GM20431 (cell line): ENCODE results near the gene C10orf71.

Experiments
- in situ Hi-C: fragments of 300-500 bp; cut with MseI, MboI; formaldehyde crosslinking; loops from one replicate; pipeline ENCODE4 v1.15.0; 2020; ENCODE audit warnings: low sequenced_read_pairs; ENCODE audit not compliant: unreplicated experiment

Gene C10orf71

GRCh38 chr10:49328401-49329145, 29.6 kb downstream of the C10orf71 start:
- in situ Hi-C loops, result no loop called here

GRCh38 chr10:49329146-49329505, 30.2 kb downstream of the C10orf71 start:
- in situ Hi-C loops, result no loop called here

GRCh38 chr10:49330127-49330665, 31.2 kb downstream of the C10orf71 start:
- in situ Hi-C loops, result no loop called here

- in situ Hi-C loops, result no loop called here
These were observed 32.5 kb downstream of the C10orf71 start for GRCh38 chr10:49331431-49331830.

GRCh38 chr10:49332333-49332732, 33.4 kb downstream of the C10orf71 start:
- in situ Hi-C loops, result no loop called here

GRCh38 chr10:49332768-49333167, 33.8 kb downstream of the C10orf71 start:
- in situ Hi-C loops, result no loop called here

GRCh38 chr10:49333192-49333591, 34.2 kb downstream of the C10orf71 start:
- in situ Hi-C loops, result no loop called here

- in situ Hi-C loops, result no loop called here
These were observed 36.0 kb downstream of the C10orf71 start for GRCh38 chr10:49334964-49335363.

- in situ Hi-C loops, result no loop called here
These were observed 36.5 kb downstream of the C10orf71 start for GRCh38 chr10:49335364-49335972.

- in situ Hi-C loops, result no loop called here
These were observed 39.6 kb downstream of the C10orf71 start for GRCh38 chr10:49338604-49339003.

GRCh38 chr10:49344840-49345239, 45.9 kb downstream of the C10orf71 start:
- in situ Hi-C loops, result no loop called here

GRCh38 chr10:49347342-49347741, 48.4 kb downstream of the C10orf71 start:
- in situ Hi-C loops, result no loop called here

GRCh38 chr10:49347827-49348226, 48.9 kb downstream of the C10orf71 start:
- in situ Hi-C loops, result no loop called here

GRCh38 chr10:49348593-49348992, 49.6 kb downstream of the C10orf71 start:
- in situ Hi-C loops, result no loop called here

- in situ Hi-C loops, result no loop called here
These were observed 50.4 kb downstream of the C10orf71 start for GRCh38 chr10:49349390-49349789.

GRCh38 chr10:49350138-49350537, 51.2 kb downstream of the C10orf71 start:
- in situ Hi-C loops, result no loop called here

- in situ Hi-C loops, result no loop called here
These were observed 52.0 kb downstream of the C10orf71 start for GRCh38 chr10:49350846-49351532.

- in situ Hi-C loops, result no loop called here
These were observed 52.7 kb downstream of the C10orf71 start for GRCh38 chr10:49351669-49352068.

- in situ Hi-C loops, result no loop called here
These were observed 53.4 kb downstream of the C10orf71 start for GRCh38 chr10:49352323-49352722.

- in situ Hi-C loops, result no loop called here
These were observed 54.3 kb downstream of the C10orf71 start for GRCh38 chr10:49353026-49353894.
